ENCODE results near the gene C12orf75.
A peak's percentile ranks its signal among the peaks of the same experiment; 100 is the strongest.

C12orf75 gene

DNA sequence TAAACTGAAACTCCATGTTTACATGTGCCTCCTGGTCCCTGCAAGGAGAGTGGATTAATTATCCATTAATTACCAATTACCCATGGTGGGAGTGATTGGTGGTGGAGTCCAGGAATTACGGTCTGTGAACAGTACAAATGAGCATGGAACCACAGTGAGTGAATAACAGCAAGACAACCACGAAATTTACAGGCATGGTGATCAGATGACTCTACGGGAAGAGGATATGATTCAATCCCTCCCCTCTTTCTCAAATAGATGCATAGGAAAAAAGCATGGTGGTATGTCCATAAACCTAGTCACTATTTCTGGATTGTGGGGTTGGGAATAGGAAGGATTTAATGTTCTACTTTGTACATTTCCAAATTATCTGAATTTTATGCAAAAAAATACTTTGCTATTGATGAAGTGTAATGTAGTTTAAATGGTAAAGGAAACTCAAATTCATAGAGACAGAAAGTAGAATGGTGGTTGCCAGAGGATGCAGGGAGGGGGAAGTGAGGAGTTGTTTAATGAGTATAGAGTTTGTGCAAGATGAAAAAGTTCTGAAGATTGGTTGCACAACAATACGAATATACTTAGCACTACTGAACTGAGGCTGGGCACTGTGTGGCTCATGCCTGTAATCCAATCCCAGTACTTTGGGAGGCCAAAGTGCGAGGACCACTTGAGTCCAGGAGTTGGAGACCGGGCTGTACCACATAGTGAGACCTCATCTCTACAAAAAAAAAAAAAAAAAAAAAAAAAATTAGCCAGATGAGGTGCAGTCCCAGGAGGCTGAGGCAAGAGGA, 41.2 kb upstream of the C12orf75 start:
- TF ChIP-seq, protein P1, sequence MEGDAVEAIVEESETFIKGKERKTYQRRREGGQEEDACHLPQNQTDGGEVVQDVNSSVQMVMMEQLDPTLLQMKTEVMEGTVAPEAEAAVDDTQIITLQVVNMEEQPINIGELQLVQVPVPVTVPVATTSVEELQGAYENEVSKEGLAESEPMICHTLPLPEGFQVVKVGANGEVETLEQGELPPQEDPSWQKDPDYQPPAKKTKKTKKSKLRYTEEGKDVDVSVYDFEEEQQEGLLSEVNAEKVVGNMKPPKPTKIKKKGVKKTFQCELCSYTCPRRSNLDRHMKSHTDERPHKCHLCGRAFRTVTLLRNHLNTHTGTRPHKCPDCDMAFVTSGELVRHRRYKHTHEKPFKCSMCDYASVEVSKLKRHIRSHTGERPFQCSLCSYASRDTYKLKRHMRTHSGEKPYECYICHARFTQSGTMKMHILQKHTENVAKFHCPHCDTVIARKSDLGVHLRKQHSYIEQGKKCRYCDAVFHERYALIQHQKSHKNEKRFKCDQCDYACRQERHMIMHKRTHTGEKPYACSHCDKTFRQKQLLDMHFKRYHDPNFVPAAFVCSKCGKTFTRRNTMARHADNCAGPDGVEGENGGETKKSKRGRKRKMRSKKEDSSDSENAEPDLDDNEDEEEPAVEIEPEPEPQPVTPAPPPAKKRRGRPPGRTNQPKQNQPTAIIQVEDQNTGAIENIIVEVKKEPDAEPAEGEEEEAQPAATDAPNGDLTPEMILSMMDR (conservative IDR thresholded peaks at IDR 0.05; ENCODE audit: low read depth, low read length) = no peak
- no peak overlapping the region for H3K4me3 ChIP-seq (ENCODE audit: low read depth, low read length)
- DNase-seq (ENCODE audit: low read depth) = peak; percentile 27

DNA sequence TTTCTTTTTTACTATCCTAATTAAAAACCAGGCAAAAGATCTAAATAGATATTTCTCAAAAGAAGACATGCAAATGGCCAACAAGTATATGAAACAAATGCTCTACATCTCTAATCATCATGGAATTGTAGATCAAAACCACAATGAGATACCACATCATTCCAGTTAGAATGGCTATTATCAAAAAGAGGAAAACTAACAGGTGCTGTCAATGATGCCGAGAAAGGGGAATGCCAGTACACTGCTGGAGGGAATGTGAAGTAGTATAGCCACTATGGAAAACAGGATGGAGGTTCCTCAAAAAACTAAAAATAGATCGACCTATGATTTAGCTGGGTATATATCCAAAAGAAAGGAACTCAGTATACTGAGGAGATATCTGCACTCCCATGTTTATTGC, 39.0 kb upstream of the C12orf75 start:
- TF ChIP-seq, protein P1 (conservative IDR thresholded peaks at IDR 0.05; ENCODE audit: low read depth, low read length) = no peak
- no peak for DNase-seq (ENCODE audit: low read depth)
- no peak overlapping the region for H3K4me3 ChIP-seq (ENCODE audit: low read depth, low read length)

DNA sequence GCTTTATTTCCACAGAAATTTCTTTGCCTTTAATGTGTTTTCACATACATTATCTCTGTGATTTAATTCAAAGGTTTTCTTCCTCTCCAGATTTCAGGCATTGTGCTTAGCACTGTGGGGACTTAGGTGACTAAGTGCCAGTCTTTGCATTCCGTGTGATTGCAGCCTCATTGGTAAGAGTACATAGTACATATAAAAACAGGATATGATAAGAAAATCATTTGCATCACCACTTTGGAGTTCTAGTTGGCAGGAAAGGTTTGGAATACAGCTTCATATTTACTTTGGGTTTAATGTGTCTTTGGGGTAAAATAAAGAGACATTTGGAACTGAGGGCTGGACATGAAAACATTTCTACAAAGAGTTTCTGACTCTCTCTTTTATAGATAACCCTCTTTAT, 37.8 kb upstream of the C12orf75 start:
- TF ChIP-seq, protein P1 (conservative IDR thresholded peaks at IDR 0.05; ENCODE audit: low read depth, low read length) = no peak
- no peak overlapping the region for H3K4me3 ChIP-seq (ENCODE audit: low read depth, low read length)
- DNase-seq (ENCODE audit: low read depth) = peak; percentile 13

DNA sequence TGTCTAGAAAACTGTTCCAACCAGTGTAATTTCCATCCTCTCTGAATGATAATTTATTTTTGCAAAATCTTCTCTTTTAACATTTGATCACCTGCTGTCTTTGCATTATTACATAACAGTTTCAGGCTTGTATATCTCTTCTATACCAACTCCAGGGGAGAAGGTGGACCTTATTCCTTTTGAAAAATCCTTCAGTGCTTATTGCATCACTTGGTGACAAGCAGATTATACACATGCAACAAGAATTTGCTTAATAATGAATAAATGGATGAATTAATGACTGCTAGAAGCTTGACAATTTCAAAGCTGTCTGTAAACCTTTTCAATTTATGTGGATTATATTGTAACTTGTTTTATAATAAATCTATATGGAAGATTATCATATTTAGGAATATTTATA, 37.3 kb upstream of the C12orf75 start:
- H3K4me3 ChIP-seq (ENCODE audit: low read depth, low read length) = no peak overlapping the region
- DNase-seq (ENCODE audit: low read depth) = no peak
- TF ChIP-seq, protein P1 (conservative IDR thresholded peaks at IDR 0.05; ENCODE audit: low read depth, low read length) = no peak

DNA sequence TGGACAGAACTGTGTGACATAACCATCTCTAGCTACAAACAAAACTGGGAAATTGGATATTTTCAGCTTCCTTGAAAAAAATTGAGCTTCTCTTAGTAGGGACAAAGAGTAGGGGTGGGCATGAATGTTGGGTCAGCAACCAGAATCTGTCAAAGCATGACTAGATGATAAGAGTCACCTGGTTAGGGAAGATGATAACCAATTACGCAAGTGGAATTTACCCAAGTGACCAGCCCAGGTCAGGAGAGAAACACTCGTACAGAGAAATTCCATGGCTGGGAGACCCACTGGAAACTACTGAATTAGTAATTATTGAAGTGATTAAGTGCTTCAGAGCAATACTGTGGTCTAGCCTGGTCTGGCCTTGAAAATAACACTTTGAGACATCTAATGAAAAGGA, 36.3 kb upstream of the C12orf75 start:
- DNase-seq (ENCODE audit: low read depth) = no peak
- H3K4me3 ChIP-seq (ENCODE audit: low read depth, low read length) = no peak overlapping the region
- TF ChIP-seq, protein P1 (conservative IDR thresholded peaks at IDR 0.05; ENCODE audit: low read depth, low read length) = no peak

DNA sequence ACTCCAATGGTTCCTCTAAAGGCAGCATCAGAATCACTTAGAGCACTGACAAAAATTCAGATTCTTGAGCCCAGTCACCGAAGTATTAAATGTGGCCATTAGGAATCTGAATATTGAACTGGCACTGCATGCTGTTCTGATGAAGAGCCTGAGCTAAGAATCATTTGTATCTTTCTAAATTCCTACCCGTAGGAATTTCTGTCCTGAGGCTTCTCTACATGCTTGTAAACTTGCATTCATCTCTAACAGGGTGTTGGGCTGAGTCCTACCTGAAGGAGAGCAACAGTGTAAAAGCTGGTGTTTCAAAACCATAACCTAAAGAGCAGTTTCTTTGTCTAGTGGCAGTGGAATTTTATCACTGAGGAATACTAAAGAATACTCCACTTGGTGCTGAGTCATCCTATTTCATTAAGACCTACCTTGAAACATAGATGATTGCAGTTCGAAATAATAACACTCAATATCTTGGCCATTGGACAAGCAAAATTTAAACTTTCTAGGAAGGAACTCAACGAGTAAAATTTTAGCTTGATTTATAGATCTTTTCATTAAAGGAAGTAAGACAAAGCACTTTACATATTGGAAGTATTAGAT, 35.5 kb upstream of the C12orf75 start:
- no peak for DNase-seq (ENCODE audit: low read depth)
- no peak overlapping the region for H3K4me3 ChIP-seq (ENCODE audit: low read depth, low read length)
- TF ChIP-seq, protein P1 (conservative IDR thresholded peaks at IDR 0.05; ENCODE audit: low read depth, low read length) = no peak

All from choroid plexus epithelial cell (primary cell).